SK-N-SH (cell line): Measurements from ENCODE around the gene EFHC1. TPM values are rescaled to one million over a fixed set of nuclear protein-coding genes. Genes with fewer than 3 reads are reported as not detected.
A peak's percentile ranks its signal among the peaks of the same experiment; 100 is the strongest.

ENCODE experiments used
- CTCF ChIA-PET: fragments of 300-600, 350-600 bp; formaldehyde crosslinking; extraction: SDS; loops from one replicate; lab custom pipeline; 2021; lab: Yijun Ruan, JAX
- POLR2A ChIA-PET: fragments of 350-600 bp; sonication (Branson Sonifier 250); formaldehyde crosslinking; extraction: SDS; loops from one replicate; lab custom pipeline; 2020; ENCODE audit warnings: antibody characterized with exemption, inconsistent platforms; lab: Yijun Ruan, JAX
- DNase-seq: peaks from one replicate; pipeline ENCODE4 v3.0.0; 2012
- H2AFZ ChIP-seq: fragments of 200-600 bp; sonication (generic); 2 replicates; pipeline ENCODE4 v1.8.1; 2016; ENCODE audit warnings: antibody characterized with exemption, mild to moderate bottlenecking, low read depth
- H3F3A ChIP-seq: fragments of 200-600 bp; sonication (generic); replicated peaks from 2 replicates; pipeline ENCODE3; 2016; ENCODE audit warnings: antibody characterized with exemption, mild to moderate bottlenecking; ENCODE audit not compliant: insufficient read depth
- H3K27ac ChIP-seq, 2 experiments: fragments of 200-500 bp in 1 of 2; fragments of 200-600 bp in 1 of 2; sonication (Bioruptor generic) in 1 of 2; sonication (generic), shearing (Covaris generic) in 1 of 2; 2 replicates each; pipeline versions ENCODE4 v1.5.1 to v1.6.1; 2014 to 2016; ENCODE audit warnings: low read depth in 2 of 2, inconsistent platforms in 1 of 2, low read length in 1 of 2, mild to moderate bottlenecking in 1 of 2, mixed read lengths in 1 of 2
- H3K27me3 ChIP-seq: fragments of 200-600 bp; sonication (generic), shearing (Covaris generic); 2 replicates; pipeline ENCODE4 v1.6.1; 2016; ENCODE audit warnings: mixed run types; ENCODE audit not compliant: insufficient read depth
- H3K36me3 ChIP-seq, 2 experiments: fragments of 200-500 bp in 1 of 2; fragments of 200-600 bp in 1 of 2; sonication (Bioruptor generic) in 1 of 2; sonication (generic) in 1 of 2; replicated peaks in 1 of 2; 2 replicates each; pipeline versions ENCODE3 to v1.5.1; 2014 to 2016; ENCODE audit warnings: low read length in 1 of 2, mild to moderate bottlenecking in 1 of 2; ENCODE audit not compliant: insufficient read depth in 2 of 2, control insufficient read depth in 1 of 2
- H3K4me1 ChIP-seq, 2 experiments: fragments of 200-500 bp in 1 of 2; fragments of 200-600 bp in 1 of 2; sonication (Bioruptor generic) in 1 of 2; sonication (generic), shearing (Covaris generic) in 1 of 2; 2 replicates each; pipeline versions ENCODE4 v1.5.1 to v1.6.1; 2014 to 2016; ENCODE audit warnings: low read depth in 1 of 2, low read length in 1 of 2, mixed run types in 1 of 2; ENCODE audit not compliant: insufficient read depth in 2 of 2, control insufficient read depth in 1 of 2
- H3K4me2 ChIP-seq: fragments of 200-600 bp; sonication (generic), shearing (Covaris generic); 2 replicates; pipeline ENCODE4 v1.6.1; 2017; ENCODE audit warnings: mixed run types
- H3K4me3 ChIP-seq, 2 experiments: fragments of 200-500 bp in 1 of 2; fragments of 200-600 bp in 1 of 2; sonication (Bioruptor generic) in 1 of 2; sonication (generic), shearing (Covaris generic) in 1 of 2; 2 replicates each; pipeline versions ENCODE4 v1.5.1 to v1.8.1; 2014 to 2016; ENCODE audit warnings: low read depth in 2 of 2, inconsistent platforms in 1 of 2, low read length in 1 of 2, mild to moderate bottlenecking in 1 of 2, mixed read lengths in 1 of 2, moderate library complexity in 1 of 2
- H3K79me2 ChIP-seq: fragments of 200-600 bp; sonication (generic); 2 replicates; pipeline ENCODE4 v1.8.1; 2017; ENCODE audit warnings: mild to moderate bottlenecking; ENCODE audit not compliant: insufficient read depth
- H3K9ac ChIP-seq: fragments of 200-600 bp; sonication (generic); 2 replicates; pipeline ENCODE4 v1.6.1; 2017; ENCODE audit warnings: mixed run types
- H3K9me2 ChIP-seq: fragments of 200-600 bp; sonication (generic); 2 replicates; pipeline ENCODE4 v1.6.1; 2017; ENCODE audit warnings: mixed run types
- H3K9me3 ChIP-seq: fragments of 200-600 bp; sonication (generic); 2 replicates; pipeline ENCODE4 v1.6.1; 2017; ENCODE audit warnings: mixed run types, mild to moderate bottlenecking, moderate library complexity
- H4K20me1 ChIP-seq: fragments of 200-600 bp; sonication (generic); 2 replicates; pipeline ENCODE4 v1.6.1; 2017; ENCODE audit warnings: mild to moderate bottlenecking, mixed run types; ENCODE audit not compliant: insufficient read depth
- CTCF ChIP-seq: fragments of 200-600 bp; sonication (generic); IDR thresholded peaks from 2 replicates; pipeline ENCODE4 v1.6.1; 2017; ENCODE audit warnings: antibody characterized with exemption, mild to moderate bottlenecking, moderate library complexity
- ELF1 ChIP-seq: IDR thresholded peaks from 2 replicates; pipeline ENCODE4 v1.4.0; 2012
- FOSL2 ChIP-seq: IDR thresholded peaks from 2 replicates; pipeline ENCODE4 v1.4.0; 2012; ENCODE audit warnings: low read depth, mild to moderate bottlenecking, moderate library complexity, borderline replicate concordance
- FOXJ3 ChIP-seq: sonication (generic); formaldehyde crosslinking; IDR thresholded peaks from 2 replicates; pipeline ENCODE4 v1.5.1; 2020; ENCODE audit warnings: mild to moderate bottlenecking, missing genetic modification reagents
- MAX ChIP-seq: IDR thresholded peaks from 2 replicates; pipeline ENCODE4 v1.4.0; 2012; ENCODE audit warnings: low read depth
- NFIC ChIP-seq: IDR thresholded peaks from 2 replicates; pipeline ENCODE4 v1.4.0; 2012; ENCODE audit warnings: borderline replicate concordance
- NRF1 ChIP-seq: IDR thresholded peaks from 2 replicates; pipeline ENCODE4 v1.6.1; 2012; ENCODE audit warnings: low read depth, mild to moderate bottlenecking, low read length
- PBX3 ChIP-seq: IDR thresholded peaks from 2 replicates; pipeline ENCODE4; 2012
- RAD21 ChIP-seq: IDR thresholded peaks from 2 replicates; pipeline ENCODE4 v1.6.1; 2012; ENCODE audit warnings: mild to moderate bottlenecking, low read length
- RCOR1 ChIP-seq: fragments of 150-350 bp; IDR thresholded peaks from 2 replicates; pipeline ENCODE4 v1.6.1; 2017; ENCODE audit warnings: antibody characterized with exemption, low read length
- USF1 ChIP-seq: IDR thresholded peaks from 2 replicates; pipeline ENCODE4 v1.4.0; 2012; ENCODE audit warnings: low read depth, borderline replicate concordance
- USF2 ChIP-seq: fragments of 150-350 bp; IDR thresholded peaks from 2 replicates; pipeline ENCODE4 v1.6.1; 2017; ENCODE audit warnings: antibody characterized with exemption, low read length, low read depth, borderline replicate concordance
- WGBS: methylation state at CpG from one replicate; pipeline ENCODE4 v1.1.6; 2017; ENCODE audit warnings: low lambda C conversion rate; 5-methylcytosine and 5-hydroxymethylcytosine counted together
- polyA plus RNA-seq, 3 experiments: library from polyadenylated mRNA; depleted of rRNA; stranded (reverse); fragments of >200 nt; gene quantifications; 2 replicates each; pipeline ENCODE4 v1.2.3, GENCODE V29; 2012

EFHC1 gene
- polyA plus RNA-seq, 1 of the 3 experiments (the other 2 are of a cell fraction), result 39.4 TPM

- TF ChIP-seq ELF1 (no peak), CTCF (no peak), USF1 (no peak), MAX (no peak), RAD21 (no peak), RCOR1 (0 out of 2 replicates have a peak, but pooled peaks have one; percentile 28)
These were observed 16.5 kb upstream of the EFHC1 start (continued) for GRCh38 chr6:52403627-52404026.

- no peaks in the 10 kb centered on the region for H3K9me3 ChIP-seq
- no peak overlapping the region for H3K27ac ChIP-seq
- no peaks in the 10 kb centered on the region for H3K79me2 ChIP-seq
- no peak overlapping the region for H2AFZ ChIP-seq
- H3K9me2 ChIP-seq, result no peaks in the 10 kb centered on the region
- POLR2A ChIA-PET, result no interaction called here
- peaks cover 9% of the 10 kb centered on the region for H3F3A ChIP-seq
- DNase-seq, result no peak
- peaks cover 0 to 11% of the 10 kb centered on the region in 2 experiments; a peak in 1 of 4 replicates for H3K4me1 ChIP-seq
- no peak overlapping the region for H3K4me3 ChIP-seq
- TF ChIP-seq USF2 (no peak), NFIC (no peak), FOXJ3 (CRISPR knock-in tag) (no peak), NRF1 (no peak), CTCF (no peak), FOSL2 (no peak), PBX3 (no peak)
- H3K4me2 ChIP-seq, result no peak overlapping the region
- H3K36me3 ChIP-seq, result peaks cover 0 to 3% of the 10 kb centered on the region in 2 experiments
- no peaks in the 10 kb centered on the region for H3K27me3 ChIP-seq
- CTCF ChIA-PET, result interaction anchor here (0.8 to 10.0 kb wide), 11 partner anchors 9 to 307 kb away, joined by 3 to 119 read pairs (median 4); partner anchors contain the start of genes MCM3 and TRAM2
- H3K9ac ChIP-seq, result no peak overlapping the region
- no peaks in the 10 kb centered on the region for H4K20me1 ChIP-seq
- 71% methylated on average over 1 of the region's 1 CpG for WGBS
These were observed 14.9 kb upstream of the EFHC1 start for GRCh38 chr6:52405243-52405642.
